GM19238 (cell line): ENCODE data around the gene HBA2.
"Not testable (repeated sequence)": the region's sequence is repeated elsewhere in the genome, so short reads cannot be mapped to it uniquely, and the experiment has no call there.

Experiments
- DNase-seq: peaks from one replicate; pipeline ENCODE4 v3.0.0; 2011; ENCODE audit warnings: low spot score; ENCODE audit not compliant: insufficient read length

Gene HBA2

DNA sequence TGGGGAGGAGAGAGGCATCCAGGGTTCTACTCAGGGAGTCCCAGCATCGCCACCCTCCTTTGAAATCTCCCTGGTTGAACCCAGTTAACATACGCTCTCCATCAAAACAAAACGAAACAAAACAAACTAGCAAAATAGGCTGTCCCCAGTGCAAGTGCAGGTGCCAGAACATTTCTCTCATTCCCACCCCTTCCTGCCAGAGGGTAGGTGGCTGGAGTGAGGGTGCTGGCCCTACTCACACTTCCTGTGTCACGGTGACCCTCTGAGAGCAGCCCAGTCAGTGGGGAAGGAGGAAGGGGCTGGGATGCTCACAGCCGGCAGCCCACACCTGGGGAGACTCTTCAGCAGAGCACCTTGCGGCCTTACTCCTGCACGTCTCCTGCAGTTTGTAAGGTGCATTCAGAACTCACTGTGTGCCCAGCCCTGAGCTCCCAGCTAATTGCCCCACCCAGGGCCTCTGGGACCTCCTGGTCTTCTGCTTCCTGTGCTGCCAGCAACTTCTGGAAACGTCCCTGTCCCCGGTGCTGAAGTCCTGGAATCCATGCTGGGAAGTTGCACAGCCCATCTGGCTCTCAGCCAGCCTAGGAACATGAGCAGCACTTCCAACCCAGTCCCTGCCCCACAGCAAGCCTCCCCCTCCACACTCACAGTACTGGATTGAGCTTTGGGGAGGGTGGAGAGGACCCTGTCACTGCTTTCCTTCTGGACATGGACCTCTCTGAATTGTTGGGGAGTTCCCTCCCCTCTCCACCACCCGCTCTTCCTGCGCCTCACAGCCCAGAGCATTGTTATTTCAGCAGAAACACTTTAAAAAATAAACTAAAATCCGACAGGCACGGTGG is 1.5 kb downstream of the HBA2 start:
- not testable (repeated sequence) for DNase-seq

GRCh38 chr16:175011-175949 is 2.6 kb downstream of the HBA2 start:
- DNase-seq: no peak

- not testable (repeated sequence) for DNase-seq
Observed at GRCh38 chr16:176006-176405, 3.3 kb downstream of the HBA2 start.

DNA sequence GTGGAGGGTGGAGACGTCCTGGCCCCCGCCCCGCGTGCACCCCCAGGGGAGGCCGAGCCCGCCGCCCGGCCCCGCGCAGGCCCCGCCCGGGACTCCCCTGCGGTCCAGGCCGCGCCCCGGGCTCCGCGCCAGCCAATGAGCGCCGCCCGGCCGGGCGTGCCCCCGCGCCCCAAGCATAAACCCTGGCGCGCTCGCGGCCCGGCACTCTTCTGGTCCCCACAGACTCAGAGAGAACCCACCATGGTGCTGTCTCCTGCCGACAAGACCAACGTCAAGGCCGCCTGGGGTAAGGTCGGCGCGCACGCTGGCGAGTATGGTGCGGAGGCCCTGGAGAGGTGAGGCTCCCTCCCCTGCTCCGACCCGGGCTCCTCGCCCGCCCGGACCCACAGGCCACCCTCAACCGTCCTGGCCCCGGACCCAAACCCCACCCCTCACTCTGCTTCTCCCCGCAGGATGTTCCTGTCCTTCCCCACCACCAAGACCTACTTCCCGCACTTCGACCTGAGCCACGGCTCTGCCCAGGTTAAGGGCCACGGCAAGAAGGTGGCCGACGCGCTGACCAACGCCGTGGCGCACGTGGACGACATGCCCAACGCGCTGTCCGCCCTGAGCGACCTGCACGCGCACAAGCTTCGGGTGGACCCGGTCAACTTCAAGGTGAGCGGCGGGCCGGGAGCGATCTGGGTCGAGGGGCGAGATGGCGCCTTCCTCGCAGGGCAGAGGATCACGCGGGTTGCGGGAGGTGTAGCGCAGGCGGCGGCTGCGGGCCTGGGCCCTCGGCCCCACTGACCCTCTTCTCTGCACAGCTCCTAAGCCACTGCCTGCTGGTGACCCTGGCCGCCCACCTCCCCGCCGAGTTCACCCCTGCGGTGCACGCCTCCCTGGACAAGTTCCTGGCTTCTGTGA is 4.1 kb downstream of the HBA2 start, which contains the start of gene HBA1:
TSS of gene HBA1 (plus strand) at position 204 of the 906 bp plus-strand sequence. CDS start at position 241, 37 bp downstream.
- DNase-seq: not testable (repeated sequence)

GRCh38 chr16:177394-177822 is 4.7 kb downstream of the HBA2 start:
- no peak for DNase-seq

DNA sequence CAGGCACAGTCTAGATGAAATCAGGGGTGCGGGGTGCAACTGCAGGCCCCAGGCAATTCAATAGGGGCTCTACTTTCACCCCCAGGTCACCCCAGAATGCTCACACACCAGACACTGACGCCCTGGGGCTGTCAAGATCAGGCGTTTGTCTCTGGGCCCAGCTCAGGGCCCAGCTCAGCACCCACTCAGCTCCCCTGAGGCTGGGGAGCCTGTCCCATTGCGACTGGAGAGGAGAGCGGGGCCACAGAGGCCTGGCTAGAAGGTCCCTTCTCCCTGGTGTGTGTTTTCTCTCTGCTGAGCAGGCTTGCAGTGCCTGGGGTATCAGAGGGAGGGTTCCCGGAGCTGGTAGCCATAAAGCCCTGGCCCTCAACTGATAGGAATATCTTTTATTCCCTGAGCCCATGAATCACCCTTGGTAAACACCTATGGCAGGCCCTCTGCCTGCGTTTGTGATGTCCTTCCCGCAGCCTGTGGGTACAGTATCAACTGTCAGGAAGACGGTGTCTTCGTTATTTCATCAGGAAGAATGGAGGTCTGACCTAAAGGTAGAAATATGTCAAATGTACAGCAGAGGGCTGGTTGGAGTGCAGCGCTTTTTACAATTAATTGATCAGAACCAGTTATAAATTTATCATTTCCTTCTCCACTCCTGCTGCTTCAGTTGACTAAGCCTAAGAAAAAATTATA is 5.4 kb downstream of the HBA2 start:
- DNase-seq: no peak

- no peak for DNase-seq
Observed at GRCh38 chr16:178668-179015, 6.0 kb downstream of the HBA2 start.

DNA sequence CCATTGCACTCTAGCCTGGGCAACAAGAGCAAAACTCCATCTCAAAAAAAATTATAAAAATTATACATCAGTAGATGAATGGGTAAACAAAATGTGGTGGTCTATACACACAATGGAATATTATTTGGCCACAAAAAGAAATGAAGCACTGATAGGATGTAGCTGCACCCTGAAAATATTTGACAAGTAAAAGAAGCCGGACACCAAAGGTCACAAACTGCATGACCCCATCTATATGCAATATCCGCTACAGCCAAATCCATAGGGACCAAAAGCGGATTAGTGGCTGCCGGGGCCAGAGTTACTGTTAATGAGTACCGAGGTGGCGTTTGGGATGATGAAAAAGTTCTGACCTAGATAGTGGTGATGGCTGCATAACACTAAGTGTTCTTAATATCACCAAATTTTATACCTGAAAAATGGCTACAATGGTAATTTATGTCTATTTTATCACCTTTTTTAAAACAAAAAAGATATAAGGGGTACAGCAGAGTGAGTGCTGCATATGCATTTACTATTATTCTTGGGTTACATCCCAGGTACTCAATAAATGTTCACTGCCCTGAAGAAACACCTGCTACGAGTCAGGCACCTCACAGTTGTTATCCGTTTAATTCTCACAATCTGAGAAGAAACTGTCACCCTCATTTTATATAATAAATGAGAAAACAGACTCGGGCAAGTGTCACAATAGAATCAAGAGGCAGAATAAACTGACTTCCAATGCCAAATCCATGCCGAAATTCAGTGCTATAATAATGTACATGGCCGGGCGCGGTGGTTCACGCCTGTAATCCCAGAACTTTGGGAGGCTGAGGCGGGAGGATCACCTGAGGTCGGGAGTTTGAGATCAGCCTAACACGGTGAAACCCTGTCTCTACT is 6.8 kb downstream of the HBA2 start:
- DNase-seq: no peak

DNA sequence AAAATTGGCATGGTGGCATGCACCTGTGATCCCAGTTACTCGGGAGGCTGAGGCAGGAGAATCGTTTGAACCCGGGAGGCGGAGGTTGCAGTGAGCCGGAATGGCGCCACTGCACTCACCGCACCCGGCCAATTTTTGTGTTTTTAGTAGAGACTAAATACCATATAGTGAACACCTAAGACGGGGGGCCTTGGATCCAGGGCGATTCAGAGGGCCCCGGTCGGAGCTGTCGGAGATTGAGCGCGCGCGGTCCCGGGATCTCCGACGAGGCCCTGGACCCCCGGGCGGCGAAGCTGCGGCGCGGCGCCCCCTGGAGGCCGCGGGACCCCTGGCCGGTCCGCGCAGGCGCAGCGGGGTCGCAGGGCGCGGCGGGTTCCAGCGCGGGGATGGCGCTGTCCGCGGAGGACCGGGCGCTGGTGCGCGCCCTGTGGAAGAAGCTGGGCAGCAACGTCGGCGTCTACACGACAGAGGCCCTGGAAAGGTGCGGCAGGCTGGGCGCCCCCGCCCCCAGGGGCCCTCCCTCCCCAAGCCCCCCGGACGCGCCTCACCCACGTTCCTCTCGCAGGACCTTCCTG is 7.5 kb downstream of the HBA2 start, which contains the start of gene HBQ1:
TSS of gene HBQ1 (plus strand) at position 359 of the 575 bp plus-strand sequence. CDS start at position 387, 28 bp downstream.
- no peak for DNase-seq

DNA sequence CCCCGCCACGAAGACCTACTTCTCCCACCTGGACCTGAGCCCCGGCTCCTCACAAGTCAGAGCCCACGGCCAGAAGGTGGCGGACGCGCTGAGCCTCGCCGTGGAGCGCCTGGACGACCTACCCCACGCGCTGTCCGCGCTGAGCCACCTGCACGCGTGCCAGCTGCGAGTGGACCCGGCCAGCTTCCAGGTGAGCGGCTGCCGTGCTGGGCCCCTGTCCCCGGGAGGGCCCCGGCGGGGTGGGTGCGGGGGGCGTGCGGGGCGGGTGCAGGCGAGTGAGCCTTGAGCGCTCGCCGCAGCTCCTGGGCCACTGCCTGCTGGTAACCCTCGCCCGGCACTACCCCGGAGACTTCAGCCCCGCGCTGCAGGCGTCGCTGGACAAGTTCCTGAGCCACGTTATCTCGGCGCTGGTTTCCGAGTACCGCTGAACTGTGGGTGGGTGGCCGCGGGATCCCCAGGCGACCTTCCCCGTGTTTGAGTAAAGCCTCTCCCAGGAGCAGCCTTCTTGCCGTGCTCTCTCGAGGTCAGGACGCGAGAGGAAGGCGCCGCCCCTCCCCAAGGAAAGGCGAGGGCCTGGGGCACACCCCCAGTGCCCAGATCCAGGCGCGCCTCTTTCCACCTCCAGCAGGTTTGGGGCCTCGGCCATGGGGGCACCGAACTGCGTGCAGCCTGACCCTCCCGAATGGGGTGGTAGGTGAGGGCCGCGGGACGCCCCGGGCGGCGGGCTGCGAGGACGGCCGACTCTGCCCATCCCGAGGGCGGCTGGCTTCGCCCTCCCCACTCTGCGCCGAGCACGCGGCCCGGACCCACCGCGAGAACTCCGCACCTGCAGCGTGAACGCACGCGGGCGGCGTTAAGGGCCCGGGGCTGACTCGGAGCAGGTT is 8.2 kb downstream of the HBA2 start:
- DNase-seq: no peak

- peak; percentile 87 for DNase-seq
Observed at GRCh38 chr16:181565-182021, 8.9 kb downstream of the HBA2 start.

- DNase-seq: no peak
Observed at GRCh38 chr16:183005-183404, 10.3 kb downstream of the HBA2 start.

DNA sequence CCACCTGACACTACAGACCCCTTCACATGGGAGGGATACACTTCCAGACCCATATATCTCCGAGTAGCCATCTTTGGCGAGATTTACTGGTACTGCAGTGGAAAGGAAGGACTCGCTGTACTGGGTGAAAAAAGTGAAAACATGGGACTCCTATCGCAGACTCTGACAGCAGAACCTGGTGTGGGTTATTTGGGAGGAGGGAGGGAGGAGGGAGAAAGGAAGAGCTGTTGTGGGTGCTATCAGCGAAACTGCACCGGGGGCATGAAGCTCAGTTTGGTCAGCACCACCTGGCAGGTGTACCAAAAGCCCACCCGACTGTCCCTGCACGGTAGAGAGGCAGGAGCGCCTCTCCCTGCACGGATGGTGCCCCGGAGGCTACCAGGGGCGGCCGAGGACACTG is 12.5 kb downstream of the HBA2 start:
- DNase-seq: no peak

- DNase-seq: no peak
Observed at GRCh38 chr16:185691-186090, 13.0 kb downstream of the HBA2 start.

GRCh38 chr16:187330-187729 is 14.7 kb downstream of the HBA2 start:
- DNase-seq: no peak

DNA sequence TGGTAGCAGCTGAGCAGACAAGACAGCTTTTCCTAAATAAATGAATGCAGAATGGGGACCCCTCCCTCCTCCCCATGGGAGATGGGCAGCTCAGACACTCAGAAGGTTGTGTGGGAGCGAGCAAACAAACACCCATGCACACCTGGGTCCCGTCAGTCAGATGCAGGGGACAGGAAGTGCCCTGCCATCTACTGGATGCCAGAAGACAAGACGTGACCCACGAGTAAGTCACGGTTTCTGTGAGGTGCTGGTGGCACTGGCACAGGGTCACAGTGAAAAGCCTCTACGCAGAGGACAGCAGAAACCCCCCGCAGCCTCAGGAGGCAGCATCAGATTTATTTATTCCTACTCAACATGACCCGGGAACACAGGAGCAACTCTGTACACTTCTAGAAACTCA is 16.0 kb downstream of the HBA2 start:
- DNase-seq: no peak

DNA sequence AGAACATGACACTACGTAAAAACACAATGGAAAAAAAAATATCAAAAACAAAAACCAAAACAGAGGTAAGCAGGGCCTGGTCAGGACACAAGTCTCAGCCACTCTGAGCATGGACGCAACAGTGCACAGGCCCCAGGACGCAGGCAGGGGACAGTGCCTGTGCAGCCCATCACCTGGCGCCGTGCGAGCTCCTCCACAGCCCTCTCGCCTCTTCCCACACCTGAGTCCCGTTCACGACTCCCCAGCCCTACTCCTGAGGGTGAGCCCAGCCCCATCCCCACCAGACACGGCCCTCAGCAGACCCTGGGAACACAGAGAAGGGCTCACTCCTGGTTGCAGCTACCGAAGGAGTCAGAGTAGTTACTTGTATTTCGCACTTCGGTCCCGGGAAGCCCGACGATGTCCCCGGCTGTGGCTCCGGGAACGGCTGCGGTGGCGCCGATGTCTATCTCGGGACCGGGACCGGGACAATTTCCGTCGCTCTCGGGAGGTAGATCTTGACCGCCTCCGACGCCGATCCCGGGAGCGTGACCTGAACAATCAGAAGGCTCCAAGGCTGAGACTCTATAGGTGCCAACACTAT is 17.0 kb downstream of the HBA2 start:
- DNase-seq: no peak

DNA sequence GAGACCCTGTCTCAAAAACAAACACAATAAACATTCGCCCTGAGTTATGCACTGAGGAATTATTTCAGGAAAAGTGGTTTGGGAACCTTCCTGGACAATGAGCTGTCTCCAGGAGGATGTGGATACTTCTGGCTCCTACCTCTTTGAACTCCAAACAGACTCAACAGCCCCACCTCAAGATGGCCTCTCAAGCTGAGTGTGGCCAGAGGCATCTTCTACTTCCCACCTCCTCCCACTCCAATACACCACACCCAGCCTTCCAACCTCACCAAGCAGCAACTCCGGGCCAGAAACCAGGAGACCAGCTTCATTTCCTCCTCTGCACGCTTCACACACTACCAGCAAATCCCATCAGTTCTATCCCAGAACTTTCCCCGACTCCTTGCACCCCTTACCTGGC is 19.2 kb downstream of the HBA2 start:
- no peak for DNase-seq
